ENCODE results near the gene LCA5.

- no peak for TF ChIP-seq CTCF (IDR thresholded peaks at IDR 0.05; ENCODE audit: low read depth, low read length, poor library complexity, severe bottlenecking)
- no peak for TF ChIP-seq EZH2phosphoT487 (IDR thresholded peaks at IDR 0.05; ENCODE audit: borderline replicate concordance, low read length)
These were observed 69.1 kb downstream of the LCA5 start for GRCh38 chr6:79468116-79468515.
